Ovary (tissue), 3 donors: ENCODE data around the gene OR14A2.
"Not testable (repeated sequence)": the region's sequence is repeated elsewhere in the genome, so short reads cannot be mapped to it uniquely, and the experiment has no call there.

Source experiments
- CTCF ChIP-seq, 3 donors: fragments of 450-650 bp in 2 of 3; fragments of 200-600 bp in 1 of 3; IDR thresholded peaks; one replicate each; pipeline versions ENCODE4 v1.5.1 to v1.8.0; 2016 to 2022; ENCODE audit warnings: antibody characterized with exemption in 3 of 3, mild to moderate bottlenecking in 1 of 3
- POLR2A ChIP-seq: fragments of 450-650 bp; IDR thresholded peaks from one replicate; pipeline ENCODE4 v1.6.1; 2017; ENCODE audit warnings: antibody characterized with exemption, mild to moderate bottlenecking, moderate library complexity
- donor health status: DM: no; HTN: no; CAD: no.

GRCh38 chr1:247710681-247711080 is 37.3 kb downstream of the OR14A2 start:
- TF ChIP-seq POLR2A; CTCF (IDR thresholded peaks at IDR 0.05): not testable (repeated sequence)
